Suprapubic skin (tissue), 4 donors: Measurements from ENCODE around the gene GPC5. TPM values are rescaled to one million over a fixed set of nuclear protein-coding genes. Genes with fewer than 3 reads are reported as not detected.

ENCODE experiments used
- DNase-seq, 2 donors: peaks; one replicate each; pipeline ENCODE4 v3.0.0-alpha.2; 2019; ENCODE audit warnings: low spot score in 2 of 2
- H3K27ac ChIP-seq: fragments of 200-600 bp; sonication (generic); one replicate; pipeline ENCODE4 v1.5.1; 2019
- H3K27me3 ChIP-seq: fragments of 200-600 bp; sonication (generic); one replicate; pipeline ENCODE4 v1.5.1; 2019
- H3K36me3 ChIP-seq: fragments of 200-600 bp; sonication (generic); one replicate; pipeline ENCODE4 v1.5.1; 2019
- H3K4me1 ChIP-seq: fragments of 200-600 bp; sonication (generic); one replicate; pipeline ENCODE4 v1.5.1; 2019
- H3K4me3 ChIP-seq: fragments of 200-600 bp; sonication (generic); one replicate; pipeline ENCODE4 v1.5.1; 2019; ENCODE audit warnings: mild to moderate bottlenecking
- H3K9me3 ChIP-seq: fragments of 200-600 bp; sonication (generic); one replicate; pipeline ENCODE4 v1.5.1; 2019
- CTCF ChIP-seq, 2 donors: fragments of 200-600 bp in 1 of 2; fragments of 450-650 bp in 1 of 2; sonication (generic) in 1 of 2; IDR thresholded peaks; one replicate each; pipeline ENCODE4 v1.5.1; 2016 to 2019; ENCODE audit warnings: antibody characterized with exemption in 2 of 2, mild to moderate bottlenecking in 1 of 2, moderate library complexity in 1 of 2
- EP300 ChIP-seq: sonication (generic); formaldehyde crosslinking; IDR thresholded peaks from one replicate; pipeline ENCODE4 v1.6.1; 2017; ENCODE audit warnings: antibody characterized with exemption
- POLR2A ChIP-seq, 2 donors: fragments of 450-650 bp; IDR thresholded peaks; one replicate each; pipeline ENCODE4 v1.6.1; 2017; ENCODE audit warnings: antibody characterized with exemption in 2 of 2, mild to moderate bottlenecking in 2 of 2, moderate library complexity in 2 of 2
- POLR2AphosphoS5 ChIP-seq, 3 donors: sonication (generic); formaldehyde crosslinking; IDR thresholded peaks; one replicate each; pipeline ENCODE4 v1.6.1; 2017; ENCODE audit warnings: antibody characterized with exemption in 3 of 3
- WGBS: methylation state at CpG from one replicate; pipeline ENCODE4 v1.1.5; 2018; 5-methylcytosine and 5-hydroxymethylcytosine counted together
- total RNA-seq, 4 donors: library from RNA; depleted of rRNA; stranded (reverse); fragments of >200 nt; gene quantifications; one replicate each; pipeline ENCODE4 v1.1.0, GENCODE V29; 2016

Gene GPC5
- total RNA-seq, 4 donors from 2014 or later, result 0.55 TPM; not detected in 3

GRCh38 chr13:92459306-92459705, 1060.9 kb downstream of the GPC5 start:
- TF ChIP-seq CTCF (IDR thresholded peaks at IDR 0.05), result no peak
- TF ChIP-seq EP300, result no peak
- no peak for TF ChIP-seq POLR2A (IDR thresholded peaks at IDR 0.05)
- TF ChIP-seq POLR2AphosphoS5 (IDR thresholded peaks at IDR 0.05), result no peak
- Histone ChIP-seq H3K4me3 (no peak overlapping the region), H3K27ac (no peak overlapping the region), H3K4me1 (no peaks in the 10 kb centered on the region), H3K36me3 (no peaks in the 10 kb centered on the region), H3K9me3 (no peaks in the 10 kb centered on the region), H3K27me3 (no peaks in the 10 kb centered on the region)
- DNase-seq, result no peak
- WGBS, result 81% methylated on average over 4 of the region's 4 CpGs

- H3K27me3 ChIP-seq, result no peaks in the 10 kb centered on the region
- H3K9me3 ChIP-seq, result no peaks in the 10 kb centered on the region
- DNase-seq, result no peak
- H3K27ac ChIP-seq, result no peak overlapping the region
- TF ChIP-seq POLR2A (IDR thresholded peaks at IDR 0.05), result no peak
- no peak for TF ChIP-seq EP300
- TF ChIP-seq CTCF (IDR thresholded peaks at IDR 0.05), result no peak
- H3K36me3 ChIP-seq, result no peaks in the 10 kb centered on the region
- no peaks in the 10 kb centered on the region for H3K4me1 ChIP-seq
- no peak overlapping the region for H3K4me3 ChIP-seq
These were observed 1062.1 kb downstream of the GPC5 start for GRCh38 chr13:92460479-92460878.

- Histone ChIP-seq H3K27me3 (no peaks in the 10 kb centered on the region), H3K9me3 (no peaks in the 10 kb centered on the region), H3K36me3 (no peaks in the 10 kb centered on the region), H3K27ac (no peak overlapping the region), H3K4me3 (no peak overlapping the region), H3K4me1 (no peaks in the 10 kb centered on the region)
- DNase-seq, result no peak
- TF ChIP-seq CTCF (IDR thresholded peaks at IDR 0.05) (no peak), POLR2AphosphoS5 (IDR thresholded peaks at IDR 0.05) (no peak), POLR2A (IDR thresholded peaks at IDR 0.05) (no peak), EP300 (no peak)
- WGBS, result 91% methylated on average over 3 of the region's 3 CpGs
These were observed 1063.0 kb downstream of the GPC5 start for GRCh38 chr13:92461402-92461801.

- H3K4me1 ChIP-seq, result no peaks in the 10 kb centered on the region
- no peaks in the 10 kb centered on the region for H3K9me3 ChIP-seq
- H3K36me3 ChIP-seq, result no peaks in the 10 kb centered on the region
- no peak for DNase-seq
- no peak overlapping the region for H3K27ac ChIP-seq
- no peak overlapping the region for H3K4me3 ChIP-seq
- TF ChIP-seq POLR2A (IDR thresholded peaks at IDR 0.05) (no peak), EP300 (no peak), CTCF (IDR thresholded peaks at IDR 0.05) (no peak), POLR2AphosphoS5 (IDR thresholded peaks at IDR 0.05) (no peak)
- no peaks in the 10 kb centered on the region for H3K27me3 ChIP-seq
- 84% methylated on average over 5 of the region's 5 CpGs for WGBS
These were observed 1063.4 kb downstream of the GPC5 start for GRCh38 chr13:92461831-92462230.

GRCh38 chr13:92463134-92463533, 1064.7 kb downstream of the GPC5 start:
- 41% methylated on average over 7 of the region's 7 CpGs for WGBS
- no peak for DNase-seq
- H3K4me3 ChIP-seq, result no peak overlapping the region

More at GRCh38 chr13:92463134-92463533, 1064.7 kb downstream of the GPC5 start:
- Histone ChIP-seq H3K4me1 (no peaks in the 10 kb centered on the region), H3K27me3 (no peaks in the 10 kb centered on the region), H3K9me3 (no peaks in the 10 kb centered on the region), H3K27ac (no peak overlapping the region), H3K36me3 (no peaks in the 10 kb centered on the region)
- no peak for TF ChIP-seq POLR2A (IDR thresholded peaks at IDR 0.05)
- no peak for TF ChIP-seq EP300
- no peak for TF ChIP-seq CTCF (IDR thresholded peaks at IDR 0.05)
- no peak for TF ChIP-seq POLR2AphosphoS5 (IDR thresholded peaks at IDR 0.05)
